NCI-H1048 (cell line): Measurements from ENCODE around the gene ZNF534.
"Not testable (repeated sequence)": the region's sequence is repeated elsewhere in the genome, so short reads cannot be mapped to it uniquely, and the experiment has no call there.

Experiments
- DNase-seq: peaks from one replicate; lab custom pipeline; 2025; lab: John Stamatoyannopoulos, UW

The ZNF534 gene

GRCh38 chr19:52498571-52498970, 69.6 kb downstream of the ZNF534 start:
- DNase-seq: no peak

DNA sequence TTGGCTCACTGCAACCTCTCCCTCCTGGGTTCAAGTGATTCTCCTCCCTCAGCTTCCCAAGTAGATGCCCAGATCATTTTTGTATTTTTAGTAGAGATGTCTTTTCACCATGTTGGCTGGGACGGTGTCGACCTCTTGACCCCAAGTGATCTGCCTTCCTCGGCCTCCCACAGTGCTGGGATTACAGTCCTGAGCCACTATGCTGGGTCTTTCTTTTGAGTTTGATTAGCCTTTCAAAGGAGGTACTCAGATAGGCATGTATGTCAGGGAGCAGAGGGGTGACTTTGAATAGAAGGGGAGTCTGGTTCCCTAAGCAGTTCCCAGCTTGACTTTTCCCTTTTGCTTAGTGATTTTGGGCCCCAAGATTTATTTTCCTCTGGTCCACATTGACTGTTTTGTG, 71.5 kb downstream of the ZNF534 start:
- DNase-seq: not testable (repeated sequence)

DNA sequence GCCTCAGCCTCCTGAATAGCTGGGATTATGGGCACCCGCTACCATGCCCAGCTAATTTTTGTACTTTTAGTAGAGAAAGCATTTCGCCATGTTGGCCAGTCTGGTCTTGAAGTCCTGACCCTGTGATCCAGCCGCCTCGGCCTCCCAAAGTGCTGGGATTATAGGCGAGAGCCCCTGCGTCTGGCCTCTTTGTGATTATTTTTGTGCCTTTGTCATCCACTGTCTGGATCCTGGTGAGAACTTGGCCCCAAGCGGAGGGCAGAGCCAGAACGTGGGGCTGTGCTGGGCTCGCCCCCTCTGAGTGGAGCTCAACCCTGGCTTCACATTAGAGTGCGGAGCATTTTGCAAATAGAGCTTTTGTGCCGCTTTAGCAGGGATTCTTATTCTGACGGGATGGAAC, 72.0 kb downstream of the ZNF534 start:
- DNase-seq: not testable (repeated sequence)
